ENCODE results near the gene TP53AIP1. TPM values are rescaled to one million over a fixed set of nuclear protein-coding genes. Genes with fewer than 3 reads are reported as not detected.

The TP53AIP1 gene
- polyA plus RNA-seq, 1 donor, result 0.31 TPM

- WGBS (ENCODE audit: insufficient coverage, low lambda C conversion rate), result no CpG with 5 or more reads among the region's 2 CpGs
- H3K4me1 ChIP-seq (ENCODE audit: control insufficient read depth, insufficient read depth, low read length), result no peaks in the 10 kb centered on the region
Observed at GRCh38 chr11:128916681-128917080, 26.0 kb downstream of the TP53AIP1 start.

GRCh38 chr11:128916037-128916572 lies 26.6 kb downstream of the TP53AIP1 start:
- no peaks in the 10 kb centered on the region for H3K9me3 ChIP-seq (ENCODE audit: control insufficient read depth, low read depth, low read length)

More at GRCh38 chr11:128916681-128917080, 26.0 kb downstream of the TP53AIP1 start:
- Histone ChIP-seq H3K36me3 (ENCODE audit: control insufficient read depth, insufficient read depth, low read length) (no peaks in the 10 kb centered on the region), H3K4me3 (ENCODE audit: low read length) (no peak overlapping the region), H3K27ac (ENCODE audit: low read length) (no peak overlapping the region), H3K27me3 (ENCODE audit: control insufficient read depth, insufficient read depth, low read length) (peaks cover 8% of the 10 kb centered on the region), H3K9me3 (ENCODE audit: control insufficient read depth, low read depth, low read length) (no peaks in the 10 kb centered on the region)
- DNase-seq, result no peak

GRCh38 chr11:128915149-128915521 lies 27.5 kb downstream of the TP53AIP1 start:
- H3K27me3 ChIP-seq (ENCODE audit: control insufficient read depth, insufficient read depth, low read length), result peaks cover 10% of the 10 kb centered on the region
- no peaks in the 10 kb centered on the region for H3K9me3 ChIP-seq (ENCODE audit: control insufficient read depth, low read depth, low read length)
- no peaks in the 10 kb centered on the region for H3K36me3 ChIP-seq (ENCODE audit: control insufficient read depth, insufficient read depth, low read length)
- WGBS (ENCODE audit: insufficient coverage, low lambda C conversion rate), result 100% methylated on average over 1 of the region's 6 CpGs
- no peak overlapping the region for H3K4me3 ChIP-seq (ENCODE audit: low read length)
- no peak overlapping the region for H3K27ac ChIP-seq (ENCODE audit: low read length)
- H3K4me1 ChIP-seq (ENCODE audit: control insufficient read depth, insufficient read depth, low read length), result no peaks in the 10 kb centered on the region
- no peak for DNase-seq

More at GRCh38 chr11:128916037-128916572, 26.6 kb downstream of the TP53AIP1 start:
- Histone ChIP-seq H3K27ac (ENCODE audit: low read length) (no peak overlapping the region), H3K4me1 (ENCODE audit: control insufficient read depth, insufficient read depth, low read length) (no peaks in the 10 kb centered on the region), H3K36me3 (ENCODE audit: control insufficient read depth, insufficient read depth, low read length) (no peaks in the 10 kb centered on the region), H3K27me3 (ENCODE audit: control insufficient read depth, insufficient read depth, low read length) (peaks cover 10% of the 10 kb centered on the region), H3K4me3 (ENCODE audit: low read length) (no peak overlapping the region)
- no CpG with 5 or more reads among the region's 3 CpGs for WGBS (ENCODE audit: insufficient coverage, low lambda C conversion rate)
- no peak for DNase-seq

- Histone ChIP-seq H3K4me1 (ENCODE audit: control insufficient read depth, insufficient read depth, low read length) (no peaks in the 10 kb centered on the region), H3K27me3 (ENCODE audit: control insufficient read depth, insufficient read depth, low read length) (peaks cover 11% of the 10 kb centered on the region), H3K27ac (ENCODE audit: low read length) (no peak overlapping the region), H3K36me3 (ENCODE audit: control insufficient read depth, insufficient read depth, low read length) (no peaks in the 10 kb centered on the region), H3K9me3 (ENCODE audit: control insufficient read depth, low read depth, low read length) (no peaks in the 10 kb centered on the region), H3K4me3 (ENCODE audit: low read length) (no peak overlapping the region)
- DNase-seq, result no peak
- no CpG with 5 or more reads among the region's 18 CpGs for WGBS (ENCODE audit: insufficient coverage, low lambda C conversion rate)
Observed at GRCh38 chr11:128914216-128915148, 28.2 kb downstream of the TP53AIP1 start.

GRCh38 chr11:128913806-128914205 lies 28.9 kb downstream of the TP53AIP1 start:
- Histone ChIP-seq H3K27me3 (ENCODE audit: control insufficient read depth, insufficient read depth, low read length) (peaks cover 17% of the 10 kb centered on the region), H3K36me3 (ENCODE audit: control insufficient read depth, insufficient read depth, low read length) (no peaks in the 10 kb centered on the region), H3K4me1 (ENCODE audit: control insufficient read depth, insufficient read depth, low read length) (no peaks in the 10 kb centered on the region), H3K4me3 (ENCODE audit: low read length) (no peak overlapping the region), H3K9me3 (ENCODE audit: control insufficient read depth, low read depth, low read length) (no peaks in the 10 kb centered on the region), H3K27ac (ENCODE audit: low read length) (no peak overlapping the region)
- no peak for DNase-seq
- WGBS (ENCODE audit: insufficient coverage, low lambda C conversion rate), result no CpG with 5 or more reads among the region's 5 CpGs

- no CpG with 5 or more reads among the region's 18 CpGs for WGBS (ENCODE audit: insufficient coverage, low lambda C conversion rate)
Observed at GRCh38 chr11:128911701-128912100, 31.0 kb downstream of the TP53AIP1 start.

GRCh38 chr11:128911239-128911638 lies 31.4 kb downstream of the TP53AIP1 start:
- Histone ChIP-seq H3K4me3 (ENCODE audit: low read length) (no peak overlapping the region), H3K27ac (ENCODE audit: low read length) (no peak overlapping the region), H3K4me1 (ENCODE audit: control insufficient read depth, insufficient read depth, low read length) (no peaks in the 10 kb centered on the region), H3K9me3 (ENCODE audit: control insufficient read depth, low read depth, low read length) (no peaks in the 10 kb centered on the region), H3K36me3 (ENCODE audit: control insufficient read depth, insufficient read depth, low read length) (no peaks in the 10 kb centered on the region), H3K27me3 (ENCODE audit: control insufficient read depth, insufficient read depth, low read length) (peaks cover 37% of the 10 kb centered on the region)
- WGBS (ENCODE audit: insufficient coverage, low lambda C conversion rate), result 100% methylated on average over 2 of the region's 17 CpGs
- DNase-seq, result no peak

More at GRCh38 chr11:128911701-128912100, 31.0 kb downstream of the TP53AIP1 start:
- DNase-seq, result no peak
- H3K27me3 ChIP-seq (ENCODE audit: control insufficient read depth, insufficient read depth, low read length), result peaks cover 33% of the 10 kb centered on the region
- H3K9me3 ChIP-seq (ENCODE audit: control insufficient read depth, low read depth, low read length), result no peaks in the 10 kb centered on the region
- no peaks in the 10 kb centered on the region for H3K4me1 ChIP-seq (ENCODE audit: control insufficient read depth, insufficient read depth, low read length)
- no peaks in the 10 kb centered on the region for H3K36me3 ChIP-seq (ENCODE audit: control insufficient read depth, insufficient read depth, low read length)
- H3K4me3 ChIP-seq (ENCODE audit: low read length), result no peak overlapping the region
- H3K27ac ChIP-seq (ENCODE audit: low read length), result no peak overlapping the region

GRCh38 chr11:128910576-128910975 lies 32.1 kb downstream of the TP53AIP1 start:
- no peak overlapping the region for H3K27ac ChIP-seq (ENCODE audit: low read length)
- H3K9me3 ChIP-seq (ENCODE audit: control insufficient read depth, low read depth, low read length), result no peaks in the 10 kb centered on the region
- H3K36me3 ChIP-seq (ENCODE audit: control insufficient read depth, insufficient read depth, low read length), result no peaks in the 10 kb centered on the region
- no peaks in the 10 kb centered on the region for H3K4me1 ChIP-seq (ENCODE audit: control insufficient read depth, insufficient read depth, low read length)
- DNase-seq, result no peak
- 67% methylated on average over 1 of the region's 3 CpGs for WGBS (ENCODE audit: insufficient coverage, low lambda C conversion rate)
- H3K4me3 ChIP-seq (ENCODE audit: low read length), result no peak overlapping the region
- peaks cover 43% of the 10 kb centered on the region for H3K27me3 ChIP-seq (ENCODE audit: control insufficient read depth, insufficient read depth, low read length)

- no peaks in the 10 kb centered on the region for H3K9me3 ChIP-seq (ENCODE audit: control insufficient read depth, low read depth, low read length)
- no peak overlapping the region for H3K4me3 ChIP-seq (ENCODE audit: low read length)
- DNase-seq, result no peak
- H3K4me1 ChIP-seq (ENCODE audit: control insufficient read depth, insufficient read depth, low read length), result no peaks in the 10 kb centered on the region
- no peak overlapping the region for H3K27ac ChIP-seq (ENCODE audit: low read length)
- H3K36me3 ChIP-seq (ENCODE audit: control insufficient read depth, insufficient read depth, low read length), result no peaks in the 10 kb centered on the region
- peaks cover 53% of the 10 kb centered on the region for H3K27me3 ChIP-seq (ENCODE audit: control insufficient read depth, insufficient read depth, low read length)
- no CpG with 5 or more reads among the region's 8 CpGs for WGBS (ENCODE audit: insufficient coverage, low lambda C conversion rate)
Observed at GRCh38 chr11:128909438-128910125, 33.1 kb downstream of the TP53AIP1 start.

Data from large intestine (tissue), 3 donors.